ENCODE results near the gene ZNF81.
"Not testable (repeated sequence)": the region's sequence is repeated elsewhere in the genome, so short reads cannot be mapped to it uniquely, and the experiment has no call there.

ZNF81 gene

DNA sequence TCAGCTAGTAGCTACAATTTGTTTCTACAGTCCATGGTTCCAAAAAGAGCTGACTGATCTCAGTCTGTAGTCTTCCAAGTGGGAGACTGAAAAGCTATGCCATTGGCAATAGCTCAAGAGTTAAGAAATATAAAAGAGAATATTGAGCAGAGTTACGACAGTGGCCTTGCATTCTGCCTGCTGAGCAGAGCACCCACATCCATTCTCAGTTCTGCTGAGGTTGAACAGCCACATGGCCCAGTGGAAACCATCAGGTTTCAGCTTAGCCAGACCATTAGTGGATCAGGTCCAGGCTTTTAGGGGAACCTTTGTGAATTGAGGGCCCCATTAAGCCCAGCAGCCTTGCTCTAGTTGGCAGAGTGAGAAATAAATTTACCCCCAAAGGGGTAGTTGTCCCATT lies 28.1 kb downstream of the ZNF81 start:
- H3K27ac Mint-ChIP-seq, result no peak overlapping the region
- H3K36me3 Mint-ChIP-seq, result peaks cover 16% of the 10 kb centered on the region
- H3K4me3 Mint-ChIP-seq, result no peak overlapping the region
- ATAC-seq (no peak), DNase-seq (ENCODE audit: low spot score in 2 of 2) (no peak)
- H3K4me1 Mint-ChIP-seq, result no peaks in the 10 kb centered on the region
- H3K9me3 Mint-ChIP-seq, result no peaks in the 10 kb centered on the region

- Mint-ChIP-seq H3K4me3 (no peak overlapping the region), H3K27ac (no peak overlapping the region), H3K36me3 (no peaks in the 10 kb centered on the region), H3K4me1 (peaks cover 6% of the 10 kb centered on the region), H3K9me3 (no peaks in the 10 kb centered on the region)
- ATAC-seq (no peak), DNase-seq (ENCODE audit: low spot score in 2 of 2) (no peak)
These were observed 36.4 kb downstream of the ZNF81 start for GRCh38 chrX:47873123-47873522.

DNA sequence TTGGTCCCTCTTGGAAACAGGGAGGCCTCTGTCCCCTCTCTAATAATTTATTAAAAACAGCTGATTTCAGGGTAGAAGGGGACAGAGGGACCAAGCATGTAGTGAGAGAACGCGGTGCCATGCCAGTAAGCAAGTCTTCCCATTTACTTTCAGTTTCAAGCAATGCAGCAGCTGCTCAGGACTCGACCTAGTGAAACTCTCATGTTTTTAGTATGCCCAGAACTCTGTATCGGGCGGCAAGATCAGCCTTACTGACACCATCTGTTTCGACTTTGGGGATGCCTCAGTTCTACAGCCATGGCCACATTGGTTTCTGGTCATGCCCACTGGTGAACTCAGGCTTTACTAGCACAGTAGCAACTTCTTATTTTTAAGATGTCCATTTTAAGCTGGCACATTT lies 40.6 kb downstream of the ZNF81 start:
- H3K36me3 Mint-ChIP-seq, result no peaks in the 10 kb centered on the region
- DNase-seq (ENCODE audit: low spot score in 2 of 2) (no peak), ATAC-seq (no peak)
- no peak overlapping the region for H3K4me3 Mint-ChIP-seq
- H3K9me3 Mint-ChIP-seq, result no peaks in the 10 kb centered on the region
- H3K27ac Mint-ChIP-seq, result no peak overlapping the region
- peaks cover 6% of the 10 kb centered on the region for H3K4me1 Mint-ChIP-seq

DNA sequence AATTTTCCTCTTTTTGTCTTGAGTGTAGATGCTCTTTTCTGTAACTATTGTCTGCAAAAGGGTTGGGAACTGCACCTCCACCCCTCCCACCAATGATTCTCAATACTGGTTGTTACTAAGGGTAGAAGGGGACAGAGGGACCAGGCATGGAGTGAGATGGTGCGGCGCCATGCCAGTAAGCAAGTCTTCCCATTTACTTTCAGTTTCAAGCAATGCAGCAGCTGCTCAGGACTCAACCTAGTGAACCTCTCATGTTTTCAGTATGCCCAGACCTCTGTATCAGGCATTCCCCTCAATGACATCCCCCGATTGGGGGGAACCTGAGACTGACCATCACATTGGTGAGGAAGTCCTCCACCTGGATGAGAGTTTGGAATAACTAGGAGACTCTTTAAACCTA lies 41.5 kb downstream of the ZNF81 start:
- Mint-ChIP-seq H3K4me1 (peaks cover 6% of the 10 kb centered on the region), H3K27ac (no peak overlapping the region), H3K36me3 (no peaks in the 10 kb centered on the region), H3K9me3 (no peaks in the 10 kb centered on the region), H3K4me3 (no peak overlapping the region)
- no peak for DNase-seq (ENCODE audit: low spot score in 2 of 2)
- no peak for ATAC-seq

GRCh38 chrX:47879463-47879862 lies 42.8 kb downstream of the ZNF81 start:
- Mint-ChIP-seq H3K9me3 (no peaks in the 10 kb centered on the region), H3K4me1 (peaks cover 5% of the 10 kb centered on the region), H3K27ac (no peak overlapping the region), H3K36me3 (no peaks in the 10 kb centered on the region), H3K4me3 (no peak overlapping the region)
- ATAC-seq (no peak), DNase-seq (ENCODE audit: low spot score in 2 of 2) (no peak)

DNA sequence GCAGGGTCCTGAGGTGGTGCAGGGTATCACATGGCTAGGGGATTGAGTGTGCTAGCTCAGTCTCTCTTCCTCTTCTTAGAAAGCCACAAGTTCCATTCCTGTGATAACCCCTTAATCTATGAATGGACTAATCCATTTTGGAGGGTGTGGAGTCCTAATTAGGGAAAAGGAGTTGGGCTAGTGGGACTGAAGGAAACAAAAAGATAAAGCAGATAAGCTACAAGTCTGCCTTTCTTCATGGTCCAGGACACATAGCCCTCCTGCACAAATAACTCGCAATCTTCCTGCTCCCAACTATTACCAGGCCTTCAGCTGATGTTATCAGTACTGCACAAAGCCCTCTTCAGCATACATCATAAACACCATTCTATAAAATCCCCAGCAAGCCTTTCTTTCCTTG lies 44.2 kb downstream of the ZNF81 start:
- H3K27ac Mint-ChIP-seq, result peak overlapping the region; percentile 22
- DNase-seq (ENCODE audit: low spot score in 2 of 2) (no peak), ATAC-seq (no peak)
- peaks cover 7% of the 10 kb centered on the region for H3K36me3 Mint-ChIP-seq
- no peak overlapping the region for H3K4me3 Mint-ChIP-seq
- H3K9me3 Mint-ChIP-seq, result no peaks in the 10 kb centered on the region
- no peaks in the 10 kb centered on the region for H3K4me1 Mint-ChIP-seq

DNA sequence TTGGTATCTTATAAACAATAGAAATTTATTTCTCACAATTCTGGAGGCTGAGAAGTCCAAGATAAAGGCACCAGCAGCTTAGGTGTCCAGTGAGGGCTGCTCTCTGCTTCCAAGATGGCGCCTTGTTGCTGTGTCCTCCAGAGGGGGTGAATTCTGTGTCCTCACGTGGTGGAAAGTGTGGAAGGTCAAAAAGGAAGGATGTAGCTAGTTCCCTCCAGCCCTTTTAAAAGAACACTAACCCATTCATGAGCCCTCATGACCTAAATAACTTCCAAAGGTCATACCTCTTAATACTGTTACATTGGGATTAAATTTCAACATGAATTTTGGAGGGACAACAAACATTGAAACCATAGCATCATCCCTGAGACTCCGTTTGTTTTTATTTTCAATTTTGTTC lies 48.8 kb downstream of the ZNF81 start:
- H3K36me3 Mint-ChIP-seq, result peaks cover 24% of the 10 kb centered on the region
- H3K27ac Mint-ChIP-seq, result no peak overlapping the region
- DNase-seq (ENCODE audit: low spot score in 2 of 2) (no peak), ATAC-seq (no peak)
- H3K9me3 Mint-ChIP-seq, result no peaks in the 10 kb centered on the region
- H3K4me3 Mint-ChIP-seq, result no peak overlapping the region
- no peaks in the 10 kb centered on the region for H3K4me1 Mint-ChIP-seq

- DNase-seq (ENCODE audit: low spot score in 2 of 2) (no peak), ATAC-seq (no peak)
- no peaks in the 10 kb centered on the region for H3K9me3 Mint-ChIP-seq
- H3K36me3 Mint-ChIP-seq, result no peaks in the 10 kb centered on the region
- H3K4me1 Mint-ChIP-seq, result no peaks in the 10 kb centered on the region
- H3K4me3 Mint-ChIP-seq, result no peak overlapping the region
- H3K27ac Mint-ChIP-seq, result no peak overlapping the region
These were observed 61.3 kb downstream of the ZNF81 start for GRCh38 chrX:47898024-47898423.

DNA sequence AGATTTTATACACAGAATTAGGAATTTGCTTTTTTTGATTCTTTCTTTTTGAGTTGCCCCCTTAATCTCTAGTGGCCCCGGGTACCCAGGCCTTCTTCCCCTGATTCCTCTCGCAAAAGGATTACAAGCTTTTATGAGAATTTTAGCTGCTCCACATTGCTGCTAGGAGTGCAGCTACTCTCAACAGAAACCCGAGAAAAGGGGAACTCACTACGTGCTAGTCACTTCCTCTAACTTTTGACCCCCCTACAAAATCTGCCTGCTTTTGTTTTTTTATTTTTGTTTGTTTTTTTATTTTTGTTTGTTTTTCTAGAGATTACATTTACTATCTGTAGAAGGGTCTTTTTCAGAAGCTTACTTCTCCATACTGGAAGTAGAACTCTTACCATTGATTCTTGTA lies 64.1 kb downstream of the ZNF81 start:
- Mint-ChIP-seq H3K4me3 (no peak overlapping the region), H3K4me1 (no peaks in the 10 kb centered on the region), H3K36me3 (no peaks in the 10 kb centered on the region), H3K9me3 (no peaks in the 10 kb centered on the region), H3K27ac (no peak overlapping the region)
- DNase-seq (ENCODE audit: low spot score in 2 of 2) (no peak), ATAC-seq (no peak)

DNA sequence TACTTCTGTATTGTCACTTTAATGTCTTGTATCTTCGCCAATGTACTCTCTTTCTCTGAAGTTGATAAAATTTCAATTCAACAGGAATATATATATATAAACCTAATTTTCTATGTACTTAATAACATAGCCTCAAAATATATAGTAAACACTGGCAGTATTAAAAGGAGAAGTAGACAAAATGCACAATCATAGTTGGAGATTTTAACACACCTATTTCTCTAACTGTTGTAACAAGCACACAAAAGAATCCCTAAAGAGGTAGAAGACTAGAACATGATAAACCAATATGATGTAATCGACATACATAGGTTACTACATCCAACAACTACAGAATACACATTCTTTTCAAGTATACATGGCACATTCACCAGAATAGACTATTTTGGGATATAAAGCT lies 65.5 kb downstream of the ZNF81 start:
- H3K4me1 Mint-ChIP-seq, result no peaks in the 10 kb centered on the region
- ATAC-seq (no peak), DNase-seq (ENCODE audit: low spot score in 2 of 2) (no peak)
- H3K36me3 Mint-ChIP-seq, result no peaks in the 10 kb centered on the region
- no peak overlapping the region for H3K4me3 Mint-ChIP-seq
- no peak overlapping the region for H3K27ac Mint-ChIP-seq
- H3K9me3 Mint-ChIP-seq, result no peaks in the 10 kb centered on the region

DNA sequence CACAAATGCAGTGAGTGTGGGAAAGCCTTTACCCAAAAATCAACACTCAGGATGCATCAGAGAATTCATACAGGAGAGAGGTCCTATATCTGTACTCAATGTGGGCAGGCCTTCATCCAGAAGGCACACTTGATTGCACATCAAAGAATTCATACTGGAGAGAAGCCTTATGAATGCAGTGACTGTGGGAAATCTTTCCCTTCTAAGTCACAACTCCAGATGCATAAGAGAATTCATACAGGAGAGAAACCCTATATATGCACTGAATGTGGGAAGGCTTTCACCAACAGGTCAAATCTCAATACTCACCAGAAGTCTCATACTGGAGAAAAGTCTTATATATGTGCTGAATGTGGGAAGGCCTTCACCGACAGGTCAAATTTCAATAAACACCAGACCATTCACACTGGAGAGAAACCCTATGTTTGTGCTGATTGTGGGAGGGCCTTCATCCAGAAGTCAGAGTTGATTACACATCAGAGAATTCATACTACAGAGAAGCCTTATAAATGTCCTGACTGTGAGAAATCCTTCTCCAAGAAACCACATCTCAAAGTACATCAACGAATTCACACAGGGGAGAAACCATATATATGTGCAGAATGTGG lies 79.3 kb downstream of the ZNF81 start:
- peaks cover 9% of the 10 kb centered on the region for H3K9me3 Mint-ChIP-seq
- H3K27ac Mint-ChIP-seq, result no peak overlapping the region
- ATAC-seq, result no peak
- no peaks in the 10 kb centered on the region for H3K36me3 Mint-ChIP-seq
- DNase-seq (ENCODE audit: low spot score in 2 of 2), result no peak
- no peaks in the 10 kb centered on the region for H3K4me1 Mint-ChIP-seq
- no peak overlapping the region for H3K4me3 Mint-ChIP-seq

DNA sequence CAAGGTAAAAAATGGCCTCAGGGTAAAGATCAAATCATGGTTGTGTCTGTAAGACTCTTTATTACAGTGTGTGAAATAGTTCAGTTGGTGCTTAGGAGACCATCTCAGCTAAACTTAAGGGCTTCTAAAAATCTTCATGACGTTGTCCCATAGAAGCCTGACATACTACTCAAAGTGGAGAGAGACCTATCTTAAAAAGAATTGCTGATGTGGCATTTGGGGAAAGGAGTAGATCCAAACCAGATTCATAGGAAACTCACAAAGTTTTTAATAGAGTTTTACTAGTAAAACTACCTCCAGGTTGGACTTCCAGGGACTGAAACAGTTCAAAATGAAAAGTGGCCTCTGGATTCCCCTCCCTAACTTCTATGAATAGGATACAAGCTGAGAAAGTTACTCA lies 81.6 kb downstream of the ZNF81 start:
- ATAC-seq (no peak), DNase-seq (ENCODE audit: low spot score in 2 of 2) (no peak)
- Mint-ChIP-seq H3K36me3 (no peaks in the 10 kb centered on the region), H3K4me1 (no peaks in the 10 kb centered on the region), H3K9me3 (peaks cover 6% of the 10 kb centered on the region), H3K4me3 (no peak overlapping the region), H3K27ac (no peak overlapping the region)

DNA sequence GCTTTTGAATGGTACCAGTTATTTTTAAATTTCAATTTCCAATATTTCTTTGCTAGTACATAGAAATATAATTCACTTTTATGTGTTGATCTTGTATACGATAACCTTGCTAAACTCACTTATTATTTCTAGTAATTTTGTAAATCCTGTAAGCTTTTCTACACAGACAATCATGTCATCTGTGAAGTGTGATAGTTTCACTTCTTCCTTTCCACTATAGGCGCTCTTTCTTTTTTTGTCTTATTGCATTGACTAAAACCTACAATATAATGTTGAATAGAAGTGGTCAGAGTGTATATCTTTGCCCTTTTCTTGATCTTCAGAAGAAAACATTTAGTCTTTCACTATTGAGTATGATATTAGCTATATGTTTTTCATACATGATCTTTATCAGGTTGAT lies 90.5 kb downstream of the ZNF81 start:
- Mint-ChIP-seq H3K36me3 (no peaks in the 10 kb centered on the region), H3K4me1 (no peaks in the 10 kb centered on the region), H3K9me3 (no peaks in the 10 kb centered on the region), H3K27ac (no peak overlapping the region), H3K4me3 (no peak overlapping the region)
- DNase-seq (ENCODE audit: low spot score in 2 of 2) (no peak), ATAC-seq (no peak)

GRCh38 chrX:47931970-47932369 lies 95.3 kb downstream of the ZNF81 start:
- not testable (repeated sequence) for H3K27ac Mint-ChIP-seq; DNase-seq (ENCODE audit: low spot score in 2 of 2); H3K36me3 Mint-ChIP-seq; H3K4me3 Mint-ChIP-seq; ATAC-seq; H3K4me1 Mint-ChIP-seq; H3K9me3 Mint-ChIP-seq

GRCh38 chrX:47933946-47934345 lies 97.2 kb downstream of the ZNF81 start:
- ATAC-seq (no peak), DNase-seq (ENCODE audit: low spot score in 2 of 2) (no peak)
- Mint-ChIP-seq H3K4me1 (no peaks in the 10 kb centered on the region), H3K36me3 (no peaks in the 10 kb centered on the region), H3K4me3 (no peak overlapping the region), H3K27ac (no peak overlapping the region), H3K9me3 (no peaks in the 10 kb centered on the region)

DNA sequence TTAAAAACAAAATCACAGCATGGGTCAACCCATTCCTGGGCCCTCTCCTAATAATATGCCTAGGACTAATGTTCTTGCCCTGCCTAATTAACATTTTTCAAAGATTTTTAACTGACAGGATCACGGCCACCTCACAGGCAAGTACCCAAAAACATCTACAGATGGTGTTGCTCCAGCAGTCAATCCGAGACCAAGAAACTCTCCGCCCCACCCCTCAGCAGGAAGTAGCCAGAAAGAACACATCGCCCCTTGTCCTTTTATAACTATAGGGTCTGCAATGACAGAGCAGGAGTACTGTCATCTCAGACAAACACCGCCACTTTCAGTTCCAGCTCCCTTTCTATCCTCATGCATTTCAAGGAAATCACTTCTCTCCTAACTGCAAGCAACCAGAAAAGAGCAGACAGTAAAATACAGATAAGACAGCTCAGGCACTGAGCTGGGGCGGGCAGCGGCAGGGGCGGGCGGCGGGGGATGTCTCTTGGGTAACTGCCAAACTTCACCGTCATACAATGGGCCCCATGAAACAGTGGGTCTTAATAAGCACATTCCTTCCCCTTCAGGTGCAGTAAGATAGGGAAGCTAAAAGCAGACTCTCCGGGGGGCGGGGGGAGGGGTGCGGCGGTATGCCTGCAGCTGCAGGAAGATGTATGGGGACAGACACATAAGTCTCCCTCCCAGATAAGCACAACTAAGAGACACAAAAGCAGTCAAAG lies 99.7 kb downstream of the ZNF81 start:
- H3K4me1 Mint-ChIP-seq, result no peaks in the 10 kb centered on the region
- H3K27ac Mint-ChIP-seq, result no peak overlapping the region
- no peaks in the 10 kb centered on the region for H3K9me3 Mint-ChIP-seq
- no peaks in the 10 kb centered on the region for H3K36me3 Mint-ChIP-seq
- DNase-seq (ENCODE audit: low spot score in 2 of 2), result no peak
- H3K4me3 Mint-ChIP-seq, result no peak overlapping the region
- ATAC-seq, result peak; percentile 36
